Measurements from ENCODE around the gene CRCP.
"Not testable (repeated sequence)": the region's sequence is repeated elsewhere in the genome, so short reads cannot be mapped to it uniquely, and the experiment has no call there.

CRCP gene

DNA sequence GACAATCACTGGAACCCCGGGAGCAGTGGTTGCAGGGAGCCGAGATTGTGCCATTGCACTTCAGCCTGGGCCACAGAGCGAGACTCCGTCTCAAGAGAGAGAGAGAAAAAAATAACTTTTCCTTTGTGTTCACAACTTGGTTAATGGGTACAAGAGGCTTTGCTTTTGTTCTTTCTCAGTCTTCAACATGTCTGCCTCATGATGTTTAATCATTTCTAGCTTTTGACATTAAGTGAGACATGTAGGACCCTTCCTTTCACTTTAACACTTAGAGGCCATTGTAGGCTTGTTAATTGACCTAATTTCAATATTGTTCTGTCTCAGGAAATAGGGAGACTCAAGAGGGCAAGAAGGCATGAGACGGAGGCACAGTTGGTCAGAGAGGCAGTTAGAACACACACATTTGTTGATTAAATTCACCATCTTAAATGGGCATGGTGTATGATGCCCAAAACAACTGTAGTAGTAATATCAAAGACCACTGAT lies 9.3 kb upstream of the CRCP start:
- H3K4me3 ChIP-seq (ENCODE audit: low read depth, low read length) = no peak overlapping the region

DNA sequence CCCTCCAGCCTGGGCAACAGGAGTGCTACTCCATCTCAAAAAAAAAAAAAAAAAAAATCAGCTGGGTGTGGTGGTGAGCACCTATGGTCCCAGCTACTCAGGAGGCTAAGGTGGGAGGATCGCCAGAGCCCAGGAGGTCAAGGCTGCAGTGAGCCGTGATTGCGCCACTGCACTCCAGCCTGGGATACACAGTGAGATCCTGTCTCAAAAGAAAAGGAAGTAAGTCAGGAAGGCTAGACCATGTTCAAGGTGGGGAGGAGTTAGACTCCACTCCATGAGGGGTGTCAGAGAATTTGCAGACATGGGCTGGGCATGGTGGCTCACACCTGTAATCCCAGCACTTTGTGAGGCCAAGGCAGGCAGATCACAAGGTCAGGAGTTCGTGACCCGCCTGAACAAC lies 6.2 kb upstream of the CRCP start:
- not testable (repeated sequence) for H3K4me3 ChIP-seq (ENCODE audit: low read depth, low read length)

DNA sequence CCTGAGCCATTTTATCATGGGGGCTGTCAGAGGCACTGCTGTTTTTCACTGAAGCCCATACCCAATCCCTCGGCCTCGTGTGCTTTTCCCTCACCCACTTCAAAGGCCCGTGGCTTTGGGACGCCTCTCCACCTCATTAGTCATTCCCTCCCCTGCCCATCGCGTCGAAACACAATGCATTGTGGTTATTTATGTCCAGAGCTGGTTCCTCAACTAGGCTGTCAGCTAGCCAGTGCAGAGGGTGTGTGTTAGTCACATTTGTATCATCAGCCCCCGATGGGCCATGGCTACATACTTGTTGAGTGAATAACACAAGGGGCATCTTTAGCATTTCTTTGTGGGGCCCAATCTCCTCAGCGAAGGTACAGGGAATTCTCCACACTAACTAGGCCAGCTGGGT lies 3.8 kb upstream of the CRCP start:
- no peak overlapping the region for H3K4me3 ChIP-seq (ENCODE audit: low read depth, low read length)

DNA sequence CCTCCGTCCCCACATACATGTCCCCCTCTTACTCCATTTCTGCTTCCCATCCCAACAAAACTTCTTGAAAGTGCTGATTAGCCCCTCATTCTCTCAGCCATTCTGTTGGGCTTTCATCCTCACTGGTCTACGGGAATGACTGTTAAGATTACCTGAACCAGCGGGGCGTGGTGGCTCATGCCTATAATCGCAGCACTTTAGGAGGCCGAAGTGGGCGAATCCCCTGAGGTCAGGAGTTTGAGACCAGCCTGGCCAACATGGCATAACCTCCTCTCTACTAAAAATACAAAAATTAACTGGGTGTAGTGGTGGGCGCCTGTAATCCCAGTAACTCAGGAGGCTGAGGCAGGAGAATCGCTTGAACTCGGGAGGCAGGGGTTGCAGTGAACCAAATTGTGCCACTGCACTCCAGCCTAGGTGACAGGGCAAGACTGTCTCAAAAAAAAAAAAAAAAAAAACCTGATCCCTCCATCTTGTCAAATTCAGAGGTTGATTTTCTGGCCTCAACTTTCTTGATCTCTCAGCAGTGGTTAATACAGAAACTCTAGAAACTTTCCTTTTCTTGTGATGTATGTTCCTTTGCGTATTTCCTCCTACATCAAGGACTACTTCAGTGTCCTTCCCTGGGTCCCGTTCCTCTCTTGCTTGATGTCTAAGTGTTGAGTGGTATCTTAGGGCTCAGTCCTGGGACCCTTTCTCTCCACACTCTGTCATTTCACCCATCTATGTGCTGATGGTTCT lies 2.2 kb downstream of the CRCP start:
- not testable (repeated sequence) for H3K4me3 ChIP-seq (ENCODE audit: low read depth, low read length)

DNA sequence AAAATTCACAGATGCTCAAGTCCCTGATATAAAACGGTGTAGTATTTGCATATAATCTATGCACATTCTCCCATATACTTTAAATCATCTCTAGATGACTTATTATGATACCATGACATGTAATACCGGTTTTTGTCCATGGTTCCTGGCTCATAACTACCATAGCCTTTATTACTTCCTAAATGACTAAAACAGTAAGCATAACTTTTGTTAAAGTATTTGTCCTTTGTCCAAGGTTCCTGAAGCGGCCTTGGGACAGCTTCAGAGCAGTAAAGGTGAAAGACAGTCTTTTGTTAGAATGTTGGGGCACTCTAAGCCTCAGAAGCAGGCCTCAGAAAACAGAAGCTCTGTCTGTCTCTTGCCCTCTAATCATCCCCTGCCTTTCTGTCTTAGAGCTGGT lies 4.0 kb downstream of the CRCP start:
- H3K4me3 ChIP-seq (ENCODE audit: low read depth, low read length) = no peak overlapping the region

DNA sequence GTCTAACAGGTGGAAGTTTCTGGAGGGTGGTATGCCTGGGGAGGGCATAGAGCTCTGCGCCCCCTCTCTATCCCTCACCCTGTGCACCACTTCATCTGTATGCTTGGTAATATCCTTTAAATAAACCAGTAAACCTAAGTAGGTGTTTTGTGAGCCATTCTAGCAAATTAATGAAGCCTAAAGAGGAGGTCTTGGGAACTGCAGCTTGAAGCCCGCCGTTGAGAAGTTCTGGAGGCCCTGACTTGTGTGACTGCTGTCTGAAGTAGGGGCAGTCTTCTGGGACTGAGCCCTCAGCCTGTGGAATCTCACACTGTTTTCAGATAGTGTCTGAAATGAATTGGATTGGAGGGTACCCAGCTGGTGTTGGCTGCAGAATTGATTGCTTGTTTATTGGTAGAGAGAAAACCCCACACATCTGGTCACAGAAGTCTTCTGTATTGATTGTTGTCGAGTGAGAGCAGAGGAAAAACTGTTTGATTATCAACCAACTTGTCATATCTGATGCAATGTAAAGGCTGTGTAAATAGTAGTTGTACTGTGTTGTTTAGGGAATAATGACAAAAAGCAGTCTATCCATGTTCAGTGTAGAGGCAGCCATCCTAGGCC lies 4.7 kb downstream of the CRCP start:
- no peak overlapping the region for H3K4me3 ChIP-seq (ENCODE audit: low read depth, low read length)

DNA sequence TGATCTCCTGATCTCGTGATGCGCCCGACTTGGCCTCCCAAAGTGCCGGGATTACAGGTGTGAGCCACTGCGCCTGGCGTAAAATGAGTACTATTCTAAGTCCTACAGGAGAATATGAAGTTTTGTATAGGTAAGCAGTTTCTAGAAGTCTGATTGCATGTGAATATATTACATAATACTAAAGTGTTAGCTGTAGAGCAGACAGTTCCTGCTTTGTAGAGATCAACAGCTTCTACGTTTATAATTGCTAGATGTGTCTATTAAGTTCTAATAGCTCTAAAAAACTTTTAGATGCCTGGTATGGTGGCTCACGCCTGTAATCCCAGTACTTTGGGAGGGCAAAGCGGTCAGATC lies 8.5 kb downstream of the CRCP start:
- H3K4me3 ChIP-seq (ENCODE audit: low read depth, low read length) = no peak overlapping the region

DNA sequence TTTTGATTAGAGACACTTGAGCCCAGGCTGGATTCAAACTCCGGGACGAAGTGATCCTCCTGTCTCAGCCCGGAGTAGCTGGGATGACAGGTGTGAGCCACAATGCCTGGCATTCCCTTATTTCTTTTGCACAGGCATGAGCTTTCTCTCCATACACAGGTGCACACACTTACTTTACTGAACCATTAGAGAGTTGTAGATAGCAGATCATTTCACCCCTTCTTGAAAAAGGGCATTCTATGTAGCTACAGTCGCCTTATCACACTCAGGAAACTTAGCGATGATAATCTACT lies 9.9 kb downstream of the CRCP start:
- H3K4me3 ChIP-seq (ENCODE audit: low read depth, low read length) = not testable (repeated sequence)

DNA sequence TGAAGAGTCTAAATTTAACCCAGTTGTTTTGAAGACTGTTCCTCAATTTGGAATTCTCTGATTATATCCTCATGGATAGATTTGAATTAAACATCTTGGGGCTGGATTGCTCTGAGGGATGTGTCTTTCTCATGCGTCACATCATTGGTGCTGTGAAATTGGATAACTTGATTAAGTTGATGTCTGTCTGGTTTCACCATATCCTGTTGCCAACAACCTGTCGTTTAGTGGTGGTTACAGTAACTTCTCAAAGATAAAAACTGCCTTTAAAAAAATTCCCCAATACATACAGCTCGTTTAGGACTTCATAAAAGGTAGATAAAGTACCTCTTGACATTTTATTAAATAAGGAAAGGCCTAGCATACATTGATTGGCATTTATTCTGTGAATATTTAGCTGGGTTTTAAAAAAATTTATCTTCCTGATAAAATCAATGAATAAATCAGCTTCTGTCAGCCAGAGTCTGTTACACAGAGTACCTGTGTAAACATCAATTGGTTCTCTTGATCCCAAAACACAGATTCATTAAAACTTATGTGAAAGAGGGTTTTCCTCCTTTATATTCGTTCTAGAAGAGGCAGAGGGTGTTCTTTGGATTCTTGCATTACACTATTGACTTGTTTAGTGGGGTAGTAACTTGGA lies 10.5 kb downstream of the CRCP start:
- H3K4me3 ChIP-seq (ENCODE audit: low read depth, low read length) = no peak overlapping the region

DNA sequence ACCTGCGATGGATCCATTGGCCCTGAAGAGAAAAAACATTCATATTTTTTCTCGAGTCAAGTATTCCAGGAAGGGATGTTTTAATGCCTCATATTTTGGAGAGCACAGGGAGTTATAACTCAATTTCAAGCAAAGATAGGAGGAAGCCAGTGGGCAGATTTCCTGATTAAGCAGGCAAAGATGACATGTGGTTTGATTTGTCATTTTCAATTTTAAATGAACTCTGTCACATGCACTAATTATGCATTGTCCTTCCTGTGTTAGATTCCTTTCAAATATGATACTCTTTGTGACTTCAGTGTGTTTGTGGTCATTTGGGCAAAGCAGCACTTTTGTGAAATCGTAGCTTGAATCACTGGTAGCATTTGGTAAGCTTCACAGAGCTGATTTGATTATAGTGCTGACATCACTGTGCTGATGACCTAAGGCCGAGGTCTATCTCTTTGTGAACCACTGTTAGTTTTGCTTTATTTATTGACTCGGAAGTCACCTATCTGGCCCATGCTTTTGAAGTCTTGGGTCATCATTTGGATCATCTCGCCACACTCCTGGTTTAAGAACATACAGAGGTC lies 11.2 kb downstream of the CRCP start:
- not testable (repeated sequence) for H3K4me3 ChIP-seq (ENCODE audit: low read depth, low read length)

DNA sequence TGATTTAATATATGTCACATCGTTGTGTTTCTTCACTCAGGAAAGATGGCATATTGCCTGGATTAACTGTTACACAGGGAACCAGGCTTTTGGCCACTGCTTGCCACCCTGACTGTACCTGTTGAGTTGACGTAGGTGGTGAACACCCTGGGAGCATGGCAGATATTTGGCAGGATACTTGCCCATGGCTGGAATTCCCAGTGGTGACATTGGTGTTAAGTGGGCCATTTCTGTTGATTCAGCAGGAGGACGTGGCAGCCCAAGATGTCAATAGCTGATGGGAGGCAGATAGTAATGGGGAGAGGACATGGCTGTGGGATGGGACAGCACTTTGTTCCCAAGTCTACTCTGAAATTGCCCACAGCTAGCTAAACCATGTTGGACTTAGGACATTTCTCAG lies 12.5 kb downstream of the CRCP start:
- H3K4me3 ChIP-seq (ENCODE audit: low read depth, low read length) = not testable (repeated sequence)

DNA sequence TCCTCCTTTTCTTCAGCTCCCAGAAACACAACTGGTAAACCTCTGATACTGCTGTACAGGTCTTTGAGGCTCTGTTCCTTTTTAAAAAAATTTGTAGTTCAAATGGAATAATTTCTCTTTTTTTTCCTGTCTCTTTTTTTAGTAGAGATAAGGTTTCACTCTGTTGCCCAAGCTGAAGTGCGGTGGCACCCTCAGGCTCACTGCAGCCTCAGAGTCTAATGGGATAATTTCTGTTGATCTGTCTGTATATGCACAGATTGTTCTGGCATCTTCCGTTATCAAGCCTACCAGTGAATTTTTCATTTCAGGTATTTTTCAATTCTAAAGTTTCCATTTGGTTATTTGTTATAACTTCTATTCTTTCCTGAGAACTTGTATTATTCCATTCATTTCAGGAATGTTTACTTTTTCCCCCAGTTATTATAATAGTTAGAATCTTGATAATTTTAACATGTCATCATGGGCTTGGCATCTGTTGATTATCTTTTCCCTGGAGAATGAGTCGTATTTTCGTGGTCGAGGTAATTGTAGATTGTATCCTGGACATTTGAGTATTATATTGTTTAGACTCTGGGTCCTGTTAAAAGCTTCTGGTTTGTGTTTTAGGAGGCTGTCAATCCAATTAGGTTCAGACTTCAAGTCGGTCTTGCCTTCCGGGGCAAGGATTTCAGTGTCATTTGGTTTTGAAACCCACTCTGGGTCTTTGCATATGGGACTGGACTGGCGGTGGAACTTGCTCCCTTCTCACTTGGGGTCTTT lies 24.5 kb downstream of the CRCP start:
- H3K4me3 ChIP-seq (ENCODE audit: low read depth, low read length) = no peak overlapping the region

DNA sequence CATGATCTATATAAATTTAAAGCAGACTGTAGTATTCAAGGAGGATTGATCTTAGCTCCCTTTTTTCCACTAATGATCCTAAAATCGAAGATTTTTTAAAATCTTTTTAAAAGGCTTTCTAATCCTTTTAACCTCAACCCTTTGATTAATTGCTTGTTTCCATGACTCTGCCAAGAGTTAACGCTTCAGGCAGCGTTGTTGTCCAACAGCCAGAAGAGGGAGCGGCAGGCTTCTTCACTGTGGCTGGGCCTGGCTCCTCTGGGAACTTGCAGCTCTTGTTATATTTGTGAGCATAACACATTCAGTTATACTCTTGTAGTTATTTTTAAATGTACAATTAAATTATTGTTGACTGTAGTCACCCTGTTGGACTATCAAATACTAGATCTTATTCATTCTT lies 26.3 kb downstream of the CRCP start:
- H3K4me3 ChIP-seq (ENCODE audit: low read depth, low read length) = no peak overlapping the region

DNA sequence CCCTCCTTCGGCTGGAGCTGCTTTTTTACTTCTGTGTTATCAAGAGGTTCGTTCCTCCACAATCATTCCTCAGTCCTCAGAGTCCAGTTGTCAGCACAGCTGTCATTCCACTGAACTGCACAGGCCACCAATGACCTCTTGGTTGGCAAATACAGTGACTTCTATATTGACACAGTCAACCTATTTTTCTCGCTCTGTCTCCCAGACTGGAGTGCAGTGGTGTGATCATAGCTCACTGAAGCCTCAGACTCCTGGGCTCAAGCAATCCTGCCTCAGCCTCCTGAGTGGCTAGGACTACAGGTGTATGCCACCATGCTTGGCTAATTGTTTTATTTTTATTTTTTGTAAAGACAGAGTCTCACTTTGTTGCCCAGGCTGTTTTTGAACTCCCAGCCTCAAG lies 27.7 kb downstream of the CRCP start:
- H3K4me3 ChIP-seq (ENCODE audit: low read depth, low read length) = no peak overlapping the region

DNA sequence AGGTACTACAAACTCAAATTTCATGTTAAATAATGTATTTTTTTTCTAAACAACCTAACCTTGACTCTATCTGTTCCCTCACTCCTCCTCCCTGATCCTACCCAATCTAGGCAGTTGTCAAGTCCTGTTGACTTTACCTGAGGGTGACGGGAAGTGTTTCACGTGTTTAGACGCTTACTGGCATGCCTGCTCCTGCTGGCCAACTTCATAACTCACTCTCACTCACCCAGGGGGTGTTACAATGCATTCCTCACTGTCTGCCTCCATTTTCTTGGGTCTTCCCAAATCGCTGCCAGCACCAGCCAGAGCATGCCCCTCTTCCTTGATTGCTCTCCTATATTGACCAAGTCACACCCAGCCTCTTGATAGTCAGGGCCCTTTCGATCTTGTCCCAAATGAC lies 28.3 kb downstream of the CRCP start:
- H3K4me3 ChIP-seq (ENCODE audit: low read depth, low read length) = no peak overlapping the region

DNA sequence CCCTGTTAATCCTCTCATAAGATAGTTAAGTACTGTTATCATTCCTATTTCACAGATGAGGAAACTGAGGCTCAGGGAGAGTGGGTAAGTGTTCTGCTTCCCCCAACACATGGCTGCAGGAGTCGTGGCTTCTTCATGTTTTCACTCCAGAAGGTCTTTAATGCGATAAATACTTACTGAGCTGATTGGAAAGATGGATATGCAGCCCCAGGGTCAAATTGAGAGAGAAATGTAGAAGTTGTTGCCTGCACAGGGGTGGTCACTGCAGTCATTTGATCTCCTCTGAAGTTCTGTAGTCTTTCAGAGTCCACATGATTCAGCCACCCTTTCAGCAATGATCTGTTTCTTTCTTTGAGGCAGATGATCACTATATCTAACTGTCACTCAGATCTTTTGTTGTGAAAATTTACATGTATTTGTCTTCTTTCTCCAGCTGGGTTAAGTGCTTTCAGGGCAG lies 29.3 kb downstream of the CRCP start:
- no peak overlapping the region for H3K4me3 ChIP-seq (ENCODE audit: low read depth, low read length)

DNA sequence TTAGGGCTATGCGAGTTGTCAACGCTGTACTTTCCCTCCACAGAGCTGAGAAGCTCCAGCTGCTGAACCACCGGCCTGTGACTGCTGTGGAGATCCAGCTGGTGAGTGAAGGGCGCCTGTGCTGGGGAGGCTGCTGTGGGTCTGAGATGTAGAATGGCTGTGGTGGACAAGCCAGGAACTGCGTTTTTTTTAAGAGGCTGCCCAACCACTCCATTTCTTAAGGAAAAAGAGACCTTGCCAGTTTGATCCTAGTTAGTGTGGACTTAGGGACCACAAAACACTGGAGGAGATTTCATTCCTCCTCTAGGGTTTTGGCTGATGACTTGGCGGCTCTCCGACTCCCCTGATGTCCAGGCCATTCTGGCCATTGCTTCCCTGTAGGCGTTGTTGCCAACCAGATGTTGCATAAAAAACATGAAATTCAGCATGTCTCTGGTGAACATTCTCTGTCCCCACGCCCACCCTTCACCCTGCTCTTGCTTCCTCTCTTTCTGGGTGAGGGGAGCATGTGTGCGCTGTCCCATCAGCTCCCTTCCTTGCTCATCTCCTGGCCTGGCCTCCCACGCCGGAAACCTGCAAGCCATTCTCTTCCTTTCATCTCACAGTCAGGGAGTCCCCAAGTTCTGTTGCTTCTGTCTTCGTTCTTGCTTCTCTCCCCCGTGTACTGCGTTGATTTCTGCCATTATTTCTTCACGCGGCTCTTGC lies 30.9 kb downstream of the CRCP start:
- H3K4me3 ChIP-seq (ENCODE audit: low read depth, low read length) = no peak overlapping the region

DNA sequence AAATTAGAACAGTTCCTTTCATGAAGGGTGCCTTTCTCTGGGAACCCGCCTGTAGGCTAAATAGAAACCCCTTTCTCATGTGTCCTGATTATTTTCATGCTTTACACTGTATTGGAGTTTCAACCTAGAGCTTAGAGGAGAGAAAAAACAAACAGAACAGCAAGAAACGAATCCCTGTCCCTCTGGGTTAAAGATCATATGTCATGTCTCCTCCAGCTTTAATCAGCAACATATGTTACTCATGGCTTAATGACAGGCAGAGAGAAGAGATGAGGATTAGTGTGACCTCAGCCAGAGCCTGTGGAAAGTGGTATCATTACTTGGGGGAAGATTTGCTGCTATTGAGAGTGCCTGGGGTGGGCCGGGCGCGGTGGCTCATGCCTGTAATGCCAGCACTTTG lies 32.1 kb downstream of the CRCP start:
- no peak overlapping the region for H3K4me3 ChIP-seq (ENCODE audit: low read depth, low read length)

DNA sequence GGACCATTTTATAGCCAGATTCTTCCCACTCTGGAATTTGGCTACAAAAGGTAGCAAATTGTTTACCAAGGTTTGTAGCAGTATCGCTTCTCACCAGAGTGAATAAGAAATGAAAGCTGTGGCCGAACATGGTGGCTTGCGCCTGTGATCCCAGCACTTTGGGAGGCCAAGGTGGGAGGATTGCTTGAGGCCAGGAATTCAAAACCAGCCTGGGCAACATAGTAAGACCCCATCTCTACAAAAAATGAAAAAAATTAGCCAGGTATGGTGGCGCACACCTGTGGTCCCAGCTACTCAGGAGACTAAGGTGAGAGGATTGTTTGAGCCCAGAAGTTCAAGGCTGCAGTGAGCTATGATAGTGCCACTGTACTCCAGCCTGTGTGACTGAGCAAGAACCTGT lies 33.0 kb downstream of the CRCP start:
- not testable (repeated sequence) for H3K4me3 ChIP-seq (ENCODE audit: low read depth, low read length)

DNA sequence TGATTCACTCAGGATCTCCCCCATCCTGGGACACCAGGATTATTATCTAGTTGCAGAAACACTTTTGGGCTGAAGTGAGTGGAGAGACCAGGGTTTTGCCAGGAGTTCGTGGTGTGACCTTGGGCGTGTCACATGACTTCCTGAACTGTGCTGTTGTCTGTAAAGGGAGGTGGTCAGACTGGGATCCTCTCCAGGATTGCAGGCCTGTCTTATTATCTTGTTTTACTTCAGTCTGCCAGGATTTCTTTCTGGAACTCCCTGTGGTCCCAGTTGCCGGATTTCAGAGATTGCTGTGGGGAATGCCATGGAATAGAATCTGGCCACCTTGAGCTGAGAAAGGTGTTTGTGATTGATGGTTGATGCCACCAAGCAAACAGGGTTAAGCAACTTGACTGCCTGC lies 35.8 kb downstream of the CRCP start:
- no peak overlapping the region for H3K4me3 ChIP-seq (ENCODE audit: low read depth, low read length)
